Adrenal gland (tissue), 5 donors: ENCODE results near the gene MGRN1.

Experiments
- CTCF ChIP-seq, 6 experiments: fragments of 450-650 bp in 4 of 6; fragments of 200-600 bp in 2 of 6; sonication (generic) in 1 of 6; IDR thresholded peaks; 1 replicate in 5 of 6; 2 replicates in 1 of 6; pipeline versions ENCODE4 v1.5.1 to v1.8.0; 2016 to 2021; ENCODE audit warnings: antibody characterized with exemption in 6 of 6, mild to moderate bottlenecking in 2 of 6, moderate library complexity in 1 of 6
- POLR2A ChIP-seq, 2 donors: fragments of 450-650 bp; IDR thresholded peaks; one replicate each; pipeline ENCODE4 v1.6.1; 2017; ENCODE audit warnings: antibody characterized with exemption in 2 of 2, mild to moderate bottlenecking in 2 of 2, moderate library complexity in 1 of 2
- donor health status: DM: no; HTN: no; CAD: no.

- no peak for TF ChIP-seq POLR2A (IDR thresholded peaks at IDR 0.05)
- no peak for TF ChIP-seq CTCF (IDR thresholded peaks at IDR 0.05)
Observed at GRCh38 chr16:4663465-4663776, 38.8 kb downstream of the MGRN1 start.
